VCaP (cell line): ENCODE data around the gene HNRNPA2B1.
"Not testable (repeated sequence)": the region's sequence is repeated elsewhere in the genome, so short reads cannot be mapped to it uniquely, and the experiment has no call there.

Source experiments
- H3K27ac ChIP-seq: fragments of 450-650 bp; 2 replicates; pipeline ENCODE4 v1.5.1; 2017
- TF ChIP-seq, protein P1 (sequence below): fragments of 450-650 bp; conservative IDR thresholded peaks from 2 replicates; pipeline ENCODE4 v1.5.1; 2017; ENCODE audit warnings: mild to moderate bottlenecking, moderate library complexity

Gene HNRNPA2B1

DNA sequence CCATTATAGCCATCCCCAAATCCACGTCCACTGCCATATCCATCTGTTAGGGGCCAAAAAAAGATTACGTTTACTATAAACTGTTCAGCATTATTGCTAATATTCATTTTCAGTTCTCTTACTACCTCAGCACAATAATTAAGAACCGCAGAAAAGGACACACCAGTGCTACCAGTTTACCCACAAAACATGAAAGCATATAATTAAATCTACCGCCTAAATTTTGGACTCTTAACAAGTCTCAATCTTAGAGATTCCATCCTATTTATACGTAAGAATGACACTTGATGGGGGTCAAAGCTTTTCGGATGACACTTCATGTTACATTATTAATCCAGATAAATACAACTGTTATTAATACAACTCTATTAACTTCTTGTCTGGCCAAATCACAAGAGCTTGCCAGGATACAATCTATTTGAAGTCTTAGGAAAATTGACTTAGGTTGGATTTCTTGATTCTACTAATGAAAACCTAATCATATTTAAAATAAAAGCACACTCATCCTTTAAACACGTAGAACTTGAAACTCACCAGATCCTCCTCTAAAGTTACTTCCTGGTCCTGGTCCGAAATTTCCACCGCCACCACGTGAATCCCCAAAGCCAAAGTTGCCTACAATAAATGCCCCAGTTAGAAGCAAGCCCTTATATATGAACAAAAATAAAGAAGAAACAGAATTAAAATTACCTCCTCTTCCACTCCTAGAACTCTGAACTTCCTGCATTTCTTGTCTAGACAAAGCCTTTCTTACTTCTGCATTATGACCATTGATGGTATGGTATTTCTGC is 4.5 kb downstream of the HNRNPA2B1 start:
- no peak overlapping the region for H3K27ac ChIP-seq
- TF ChIP-seq, protein P1, sequence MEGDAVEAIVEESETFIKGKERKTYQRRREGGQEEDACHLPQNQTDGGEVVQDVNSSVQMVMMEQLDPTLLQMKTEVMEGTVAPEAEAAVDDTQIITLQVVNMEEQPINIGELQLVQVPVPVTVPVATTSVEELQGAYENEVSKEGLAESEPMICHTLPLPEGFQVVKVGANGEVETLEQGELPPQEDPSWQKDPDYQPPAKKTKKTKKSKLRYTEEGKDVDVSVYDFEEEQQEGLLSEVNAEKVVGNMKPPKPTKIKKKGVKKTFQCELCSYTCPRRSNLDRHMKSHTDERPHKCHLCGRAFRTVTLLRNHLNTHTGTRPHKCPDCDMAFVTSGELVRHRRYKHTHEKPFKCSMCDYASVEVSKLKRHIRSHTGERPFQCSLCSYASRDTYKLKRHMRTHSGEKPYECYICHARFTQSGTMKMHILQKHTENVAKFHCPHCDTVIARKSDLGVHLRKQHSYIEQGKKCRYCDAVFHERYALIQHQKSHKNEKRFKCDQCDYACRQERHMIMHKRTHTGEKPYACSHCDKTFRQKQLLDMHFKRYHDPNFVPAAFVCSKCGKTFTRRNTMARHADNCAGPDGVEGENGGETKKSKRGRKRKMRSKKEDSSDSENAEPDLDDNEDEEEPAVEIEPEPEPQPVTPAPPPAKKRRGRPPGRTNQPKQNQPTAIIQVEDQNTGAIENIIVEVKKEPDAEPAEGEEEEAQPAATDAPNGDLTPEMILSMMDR, result no peak

DNA sequence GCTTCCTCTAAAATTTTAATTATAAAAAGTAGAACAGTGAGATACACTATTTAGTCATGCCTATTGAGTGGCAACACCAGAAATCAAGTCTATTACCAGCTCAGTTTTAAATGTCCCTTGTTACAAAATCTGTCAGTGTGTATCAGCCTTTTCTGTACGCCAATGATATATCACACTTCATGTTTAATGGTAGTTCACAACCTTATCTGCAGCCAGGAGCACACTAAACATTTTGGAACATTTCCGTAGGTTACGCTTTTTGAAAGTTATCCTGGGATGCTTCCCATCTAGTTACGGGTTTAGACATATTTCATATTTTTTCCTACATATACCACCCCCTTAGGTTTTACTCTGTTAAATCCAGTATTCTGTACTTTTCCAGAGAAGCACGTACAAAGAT is 5.4 kb downstream of the HNRNPA2B1 start:
- TF ChIP-seq, protein P1, result no peak
- no peak overlapping the region for H3K27ac ChIP-seq

DNA sequence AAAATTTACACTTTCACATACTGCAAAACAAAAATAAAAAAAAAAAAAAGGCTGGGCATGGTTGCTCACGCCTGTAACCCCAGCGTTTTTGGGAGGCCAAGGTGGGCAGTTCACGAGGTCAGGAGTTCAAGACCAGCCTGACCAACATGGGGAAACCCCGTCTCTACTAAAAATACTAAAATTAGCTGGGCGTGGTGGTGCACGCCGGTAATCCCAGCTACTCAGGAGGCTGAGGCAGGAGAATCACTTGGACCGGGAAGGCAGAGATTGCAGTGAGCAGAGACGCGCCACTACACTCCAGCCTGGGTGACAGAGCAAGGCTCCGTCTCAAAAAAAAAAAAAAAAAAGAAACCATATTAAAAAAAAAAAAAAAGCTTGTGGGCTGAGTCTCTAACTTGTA is 5.8 kb downstream of the HNRNPA2B1 start:
- H3K27ac ChIP-seq, result not testable (repeated sequence)

DNA sequence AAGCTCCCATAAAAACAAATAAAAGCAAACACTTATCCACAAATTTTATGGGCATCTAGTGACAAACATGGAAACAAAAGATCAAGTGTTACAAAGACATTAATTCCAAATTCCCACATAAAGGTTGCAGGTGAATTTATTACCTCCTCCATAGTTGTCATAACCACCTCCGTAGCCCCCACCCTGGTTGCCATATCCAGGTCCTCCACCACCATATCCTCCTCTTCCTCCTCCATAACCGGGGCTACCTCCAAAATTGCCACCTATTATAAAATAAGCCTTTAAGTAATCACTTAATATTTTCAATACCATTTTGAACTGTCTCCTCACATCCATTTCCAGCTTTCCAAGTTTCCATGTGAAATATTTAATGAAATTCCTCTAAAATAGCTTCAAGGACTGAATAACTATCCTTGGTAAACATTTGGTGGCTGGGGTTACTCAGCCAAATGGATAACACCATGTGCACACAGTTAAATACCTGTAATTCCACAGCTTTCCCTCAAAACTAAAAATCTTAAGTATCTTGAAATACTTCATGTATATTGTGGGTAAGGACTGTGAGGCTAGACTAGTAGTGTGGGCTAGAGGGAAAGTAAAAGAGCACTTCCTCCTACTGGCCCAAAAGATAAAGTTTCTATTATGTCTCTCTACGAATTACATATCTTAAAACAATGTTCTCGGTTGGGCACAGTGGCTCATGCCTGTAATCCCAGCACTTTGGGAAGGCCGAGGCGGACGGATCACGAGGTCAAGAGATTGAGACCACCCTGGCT is 6.9 kb downstream of the HNRNPA2B1 start:
- TF ChIP-seq, protein P1, result no peak
- no peak overlapping the region; the same call in 1 of the 2 replicates for H3K27ac ChIP-seq

DNA sequence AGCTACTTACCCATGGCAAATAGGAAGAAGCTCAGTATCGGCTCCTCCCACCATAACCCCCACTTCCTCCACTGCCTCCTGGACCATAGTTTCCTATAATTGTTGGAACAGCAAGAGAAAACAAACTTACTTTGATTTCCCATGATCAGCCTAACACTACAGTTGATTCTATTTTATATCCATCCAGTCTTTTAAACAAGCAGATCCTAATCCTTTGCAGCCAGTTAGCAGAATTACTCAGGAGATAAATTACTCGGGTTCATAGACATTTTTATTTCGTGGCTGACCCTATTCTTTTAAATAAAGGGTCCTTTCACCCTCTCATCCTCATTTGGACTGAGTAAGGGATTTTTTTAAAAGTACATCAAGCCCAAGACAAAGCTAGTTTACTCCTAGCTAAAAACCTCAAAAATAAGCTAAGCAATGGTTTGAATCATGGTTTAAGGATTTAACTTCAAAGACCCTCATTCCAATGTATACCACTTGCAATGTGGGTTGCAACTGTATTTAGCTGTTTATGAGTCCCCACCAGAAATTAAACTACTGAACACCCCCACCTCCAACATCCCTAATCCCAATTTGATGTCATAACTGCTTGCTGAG is 8.0 kb downstream of the HNRNPA2B1 start:
- H3K27ac ChIP-seq, result no peak overlapping the region

DNA sequence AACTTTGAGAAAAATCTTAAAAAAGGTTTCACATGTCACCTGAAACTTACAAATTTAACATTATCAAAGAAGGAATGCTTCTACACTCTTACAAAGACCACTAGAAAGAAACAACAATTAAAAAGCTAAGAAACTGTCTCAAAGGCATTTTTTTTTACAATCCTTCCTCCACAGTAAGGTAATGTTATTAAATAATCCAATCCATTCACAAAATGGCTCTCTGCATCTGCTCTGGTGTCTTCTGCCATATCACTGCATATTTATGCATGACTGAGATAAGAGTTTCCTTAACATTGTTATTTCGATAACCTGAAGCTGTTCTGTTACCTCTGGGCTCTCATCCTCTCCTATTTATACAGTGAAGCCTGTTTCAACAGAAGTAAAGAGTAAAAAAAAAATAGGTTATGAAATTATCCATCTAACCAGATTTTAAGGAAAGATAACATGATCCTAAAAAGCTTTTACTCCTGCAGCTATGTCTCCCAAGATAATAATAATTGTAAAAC is 8.5 kb downstream of the HNRNPA2B1 start:
- TF ChIP-seq, protein P1, result no peak
- no peak overlapping the region for H3K27ac ChIP-seq

More for the DNA sequence above, 8.0 kb downstream of the HNRNPA2B1 start:
- TF ChIP-seq, protein P1, result no peak

DNA sequence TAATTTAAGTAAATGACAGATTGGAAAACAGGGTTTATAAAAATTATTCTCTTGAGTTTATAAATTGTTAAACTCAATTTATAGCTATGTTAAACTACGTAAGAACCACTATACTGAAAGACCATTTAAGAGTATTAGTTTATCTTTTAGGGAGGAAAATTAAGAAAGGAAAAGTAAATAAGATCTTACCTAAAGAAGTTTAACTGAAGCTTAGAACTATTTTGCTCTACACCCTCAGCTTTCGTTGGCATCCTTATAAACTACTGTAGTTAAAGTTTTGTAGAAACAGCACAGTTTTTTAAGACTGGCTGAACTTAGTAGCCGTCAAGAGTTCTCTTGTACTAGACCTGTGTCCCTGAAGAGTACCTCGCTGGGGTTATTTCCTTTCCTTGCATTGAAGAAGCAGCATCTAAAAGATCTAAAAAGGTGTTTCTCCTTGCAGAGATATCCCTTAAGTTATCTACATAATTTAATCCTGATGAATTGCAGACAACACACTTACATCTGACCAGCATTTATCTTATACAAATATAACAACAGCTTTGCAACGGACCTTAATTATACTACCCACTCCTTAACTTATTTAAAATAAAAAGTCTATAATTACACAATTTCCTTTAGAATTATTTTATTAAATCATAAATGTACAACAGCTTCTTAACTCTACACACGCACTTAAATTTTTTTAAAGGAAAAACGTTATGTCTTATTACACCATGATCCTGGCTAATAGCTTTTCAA is 9.1 kb downstream of the HNRNPA2B1 start:
- TF ChIP-seq, protein P1, result no peak
- no peak overlapping the region for H3K27ac ChIP-seq
